ENCODE measurements around the gene CDKAL1. TPM values are rescaled to one million over a fixed set of nuclear protein-coding genes. Genes with fewer than 3 reads are reported as not detected.

CDKAL1 gene
- total RNA-seq, 1 donor from 2014 or later: 9.1 TPM

- Histone ChIP-seq H3K36me3 (peaks cover 15% of the 10 kb centered on the region), H3K4me1 (no peaks in the 10 kb centered on the region), H3K4me3 (no peak overlapping the region), H3K9me3 (replicated peaks) (peaks cover 34% of the 10 kb centered on the region), H3K27ac (replicated peaks) (no peak overlapping the region), H3K27me3 (ENCODE audit: low read depth) (no peaks in the 10 kb centered on the region)
- intact Hi-C loops (cut with micrococcal nuclease): no loop called here
- DNase-seq: no peak
- no peak for TF ChIP-seq CTCF (IDR thresholded peaks at IDR 0.05; ENCODE audit: borderline replicate concordance)
Observed at GRCh38 chr6:20969551-20969950, 435.3 kb downstream of the CDKAL1 start.

- no peak for TF ChIP-seq CTCF (IDR thresholded peaks at IDR 0.05; ENCODE audit: borderline replicate concordance)
- no peaks in the 10 kb centered on the region for H3K4me1 ChIP-seq
- intact Hi-C loops (cut with micrococcal nuclease): no loop called here
- H3K36me3 ChIP-seq: no peaks in the 10 kb centered on the region
- no peak overlapping the region for H3K27ac ChIP-seq (replicated peaks)
- H3K27me3 ChIP-seq (ENCODE audit: low read depth): no peaks in the 10 kb centered on the region
- no peaks in the 10 kb centered on the region for H3K9me3 ChIP-seq (replicated peaks)
- no peak overlapping the region for H3K4me3 ChIP-seq
- DNase-seq: no peak
Observed at GRCh38 chr6:20976391-20976918, 442.2 kb downstream of the CDKAL1 start.

GRCh38 chr6:20978151-20978614 is 443.9 kb downstream of the CDKAL1 start:
- Histone ChIP-seq H3K9me3 (replicated peaks) (no peaks in the 10 kb centered on the region), H3K4me3 (no peak overlapping the region), H3K4me1 (no peaks in the 10 kb centered on the region), H3K27me3 (ENCODE audit: low read depth) (no peaks in the 10 kb centered on the region), H3K36me3 (no peaks in the 10 kb centered on the region), H3K27ac (replicated peaks) (no peak overlapping the region)
- no peak for DNase-seq
- intact Hi-C loops (cut with micrococcal nuclease): no loop called here
- no peak for TF ChIP-seq CTCF (IDR thresholded peaks at IDR 0.05; ENCODE audit: borderline replicate concordance)

- H3K9me3 ChIP-seq (replicated peaks): peaks cover 6% of the 10 kb centered on the region
- peaks cover 2% of the 10 kb centered on the region for H3K36me3 ChIP-seq
- H3K27me3 ChIP-seq (ENCODE audit: low read depth): no peaks in the 10 kb centered on the region
- no peaks in the 10 kb centered on the region for H3K4me1 ChIP-seq
- DNase-seq: no peak
- intact Hi-C loops (cut with micrococcal nuclease): no loop called here
- TF ChIP-seq CTCF (IDR thresholded peaks at IDR 0.05; ENCODE audit: borderline replicate concordance): no peak
- no peak overlapping the region for H3K27ac ChIP-seq (replicated peaks)
- H3K4me3 ChIP-seq: no peak overlapping the region
Observed at GRCh38 chr6:20979076-20979475, 444.8 kb downstream of the CDKAL1 start.

- intact Hi-C loops (cut with micrococcal nuclease): no loop called here
- no peaks in the 10 kb centered on the region for H3K4me1 ChIP-seq
- H3K4me3 ChIP-seq: no peak overlapping the region
- no peaks in the 10 kb centered on the region for H3K27me3 ChIP-seq (ENCODE audit: low read depth)
- H3K27ac ChIP-seq (replicated peaks): no peak overlapping the region
- H3K36me3 ChIP-seq: peaks cover 10% of the 10 kb centered on the region
- peaks cover 22% of the 10 kb centered on the region for H3K9me3 ChIP-seq (replicated peaks)
- TF ChIP-seq CTCF (IDR thresholded peaks at IDR 0.05; ENCODE audit: borderline replicate concordance): no peak
- DNase-seq: no peak
Observed at GRCh38 chr6:20983961-20984360, 449.7 kb downstream of the CDKAL1 start.
